Prostate gland (tissue), 2 donors: ENCODE results near the gene CEP70. TPM values are rescaled to one million over a fixed set of nuclear protein-coding genes. Genes with fewer than 3 reads are reported as not detected.

Source experiments
- DNase-seq: peaks from one replicate; pipeline ENCODE4 v3.0.0-alpha.2; 2019; ENCODE audit warnings: low spot score
- H3K27ac ChIP-seq, 2 donors: fragments of 200-600 bp; sonication (generic); 2 replicates each; pipeline ENCODE4 v1.5.1; 2017 to 2019
- H3K27me3 ChIP-seq: fragments of 200-600 bp; sonication (generic); replicated peaks from 2 replicates; pipeline ENCODE4 v1.5.1; 2019; ENCODE audit not compliant: insufficient read depth
- H3K36me3 ChIP-seq, 2 donors: fragments of 200-600 bp; sonication (generic); 1 replicate in 1 of 2; 2 replicates in 1 of 2; pipeline versions ENCODE4 v1.5.1 to v1.8.1; 2017 to 2019
- H3K4me1 ChIP-seq: fragments of 200-600 bp; sonication (generic); replicated peaks from 2 replicates; pipeline ENCODE4 v1.5.1; 2019
- H3K4me3 ChIP-seq, 2 donors: fragments of 200-600 bp; sonication (generic); 2 replicates each; pipeline ENCODE4 v1.5.1; 2017 to 2019
- H3K9me3 ChIP-seq: fragments of 200-600 bp; sonication (generic); 2 replicates; pipeline ENCODE4 v1.5.1; 2017
- CTCF ChIP-seq, 4 experiments: fragments of 200-600 bp in 2 of 4; fragments of 450-650 bp in 2 of 4; sonication (generic) in 2 of 4; IDR thresholded peaks; 1 replicate in 3 of 4; 2 replicates in 1 of 4; pipeline ENCODE4 v1.5.1; 2016 to 2019; ENCODE audit warnings: antibody characterized with exemption in 4 of 4, mild to moderate bottlenecking in 2 of 4, moderate library complexity in 2 of 4
- POLR2A ChIP-seq: fragments of 450-650 bp; IDR thresholded peaks from one replicate; pipeline ENCODE4 v1.6.1; 2016; ENCODE audit warnings: antibody characterized with exemption, mild to moderate bottlenecking
- POLR2AphosphoS5 ChIP-seq: sonication (generic); formaldehyde crosslinking; IDR thresholded peaks from one replicate; pipeline ENCODE4 v1.6.1; 2017; ENCODE audit warnings: antibody characterized with exemption
- WGBS: methylation state at CpG from one replicate; pipeline ENCODE4 v1.1.5; 2018; 5-methylcytosine and 5-hydroxymethylcytosine counted together
- intact Hi-C: fragments of 100-400 bp; cut with DNase I; formaldehyde crosslinking; loops from one replicate; pipeline ENCODE4 v1.14.2; 2022
- total RNA-seq, 2 donors: library from RNA; depleted of rRNA; stranded (reverse); fragments of >200 nt; gene quantifications; one replicate each; pipeline ENCODE4 v1.1.0, GENCODE V29; 2016

Gene CEP70
- total RNA-seq, 2 donors from 2014 or later = 24.1 to 38.0 TPM

GRCh38 chr3:138638641-138639040, 44.6 kb upstream of the CEP70 start:
- DNase-seq = no peak
- no peaks in the 10 kb centered on the region for H3K36me3 ChIP-seq
- no peak overlapping the region for H3K27ac ChIP-seq
- no peaks in the 10 kb centered on the region for H3K27me3 ChIP-seq
- 75% methylated on average over 2 of the region's 2 CpGs for WGBS
- no peaks in the 10 kb centered on the region for H3K4me1 ChIP-seq
- no peak for TF ChIP-seq CTCF (IDR thresholded peaks at IDR 0.05)
- no peak for TF ChIP-seq POLR2AphosphoS5
- TF ChIP-seq POLR2A = no peak
- intact Hi-C loops = no loop called here
- no peak overlapping the region for H3K4me3 ChIP-seq
- no peaks in the 10 kb centered on the region for H3K9me3 ChIP-seq

- H3K4me3 ChIP-seq = no peak overlapping the region
- no peak for DNase-seq
- no peak overlapping the region for H3K27ac ChIP-seq
- no peaks in the 10 kb centered on the region for H3K27me3 ChIP-seq
- no peak for TF ChIP-seq POLR2A
- no peak for TF ChIP-seq POLR2AphosphoS5
- TF ChIP-seq CTCF (IDR thresholded peaks at IDR 0.05) = no peak
- intact Hi-C loops = no loop called here
- WGBS = 70% methylated on average over 6 of the region's 6 CpGs
- H3K36me3 ChIP-seq = peaks cover 0 to 2% of the 10 kb centered on the region in 2 donors
- H3K9me3 ChIP-seq = no peaks in the 10 kb centered on the region
- H3K4me1 ChIP-seq = no peaks in the 10 kb centered on the region
Measured at GRCh38 chr3:138629526-138629925, 35.5 kb upstream of the CEP70 start.

GRCh38 chr3:138625707-138626365, 31.8 kb upstream of the CEP70 start:
- DNase-seq = no peak
- intact Hi-C loops = no loop called here
- 59% methylated on average over 3 of the region's 3 CpGs for WGBS

GRCh38 chr3:138624518-138624917, 30.5 kb upstream of the CEP70 start:
- Histone ChIP-seq H3K27me3 (no peaks in the 10 kb centered on the region), H3K27ac (no peak overlapping the region), H3K9me3 (no peaks in the 10 kb centered on the region), H3K4me3 (no peak overlapping the region), H3K36me3 (peaks cover 0 to under 1% of the 10 kb centered on the region in 2 donors), H3K4me1 (no peaks in the 10 kb centered on the region)
- intact Hi-C loops = no loop called here
- DNase-seq = no peak
- TF ChIP-seq POLR2A = no peak
- no peak for TF ChIP-seq CTCF (IDR thresholded peaks at IDR 0.05)
- TF ChIP-seq POLR2AphosphoS5 = no peak

More at GRCh38 chr3:138625707-138626365, 31.8 kb upstream of the CEP70 start:
- no peak overlapping the region for H3K27ac ChIP-seq
- peaks cover 0 to 2% of the 10 kb centered on the region in 2 donors for H3K36me3 ChIP-seq
- no peak overlapping the region for H3K4me3 ChIP-seq
- no peaks in the 10 kb centered on the region for H3K27me3 ChIP-seq
- no peaks in the 10 kb centered on the region for H3K9me3 ChIP-seq
- TF ChIP-seq CTCF (IDR thresholded peaks at IDR 0.05) (no peak), POLR2AphosphoS5 (no peak), POLR2A (no peak)
- H3K4me1 ChIP-seq = no peaks in the 10 kb centered on the region

GRCh38 chr3:138620431-138620830, 26.4 kb upstream of the CEP70 start:
- 90% methylated on average over 4 of the region's 4 CpGs for WGBS
- no peaks in the 10 kb centered on the region for H3K27me3 ChIP-seq
- TF ChIP-seq POLR2A (no peak), CTCF (IDR thresholded peaks at IDR 0.05) (no peak), POLR2AphosphoS5 (no peak)
- no peak overlapping the region for H3K4me3 ChIP-seq
- H3K9me3 ChIP-seq = no peaks in the 10 kb centered on the region
- no peak overlapping the region for H3K27ac ChIP-seq
- intact Hi-C loops = no loop called here
- H3K36me3 ChIP-seq = no peaks in the 10 kb centered on the region
- no peak for DNase-seq
- no peaks in the 10 kb centered on the region for H3K4me1 ChIP-seq
